ENCODE measurements around the gene NEUROD6. TPM values are rescaled to one million over a fixed set of nuclear protein-coding genes. Genes with fewer than 3 reads are reported as not detected.

NEUROD6 gene
- polyA plus RNA-seq, 1 donor (not counting 4 experiments of a cell fraction or from before 2014, with no cell fraction given) = not detected

- DNase-seq (ENCODE audit: low read depth, low spot score) (no peak), FAIRE-seq (no peak)
- no peaks in the 10 kb centered on the region for H3K36me3 ChIP-seq (ENCODE audit: control insufficient read depth in 2 of 2, extremely low read depth in 1 of 2, insufficient read depth in 2 of 2, low read length in 2 of 2)
- no peaks in the 10 kb centered on the region for H3K9me1 ChIP-seq (ENCODE audit: control insufficient read depth, extremely low read depth, insufficient read depth, low read length)
- no peak for TF ChIP-seq CTCF (optimal IDR thresholded peaks at IDR 0.05 in 1 of 3, IDR thresholded peaks at IDR 0.05 in 1 of 3, conservative IDR thresholded peaks at IDR 0.05 in 1 of 3; ENCODE audit: extremely low read depth in 1 of 3, insufficient read depth in 2 of 3, low read length in 3 of 3)
- TF ChIP-seq EZH2 (IDR thresholded peaks at IDR 0.05; ENCODE audit: low read length) = no peak
- no peaks in the 10 kb centered on the region for H3K9me3 ChIP-seq (ENCODE audit: control insufficient read depth, low read depth, low read length)
- H3K4me3 ChIP-seq (ENCODE audit: control insufficient read depth in 2 of 3, extremely low read depth in 1 of 3, insufficient read depth in 2 of 3, low read depth in 1 of 3, low read length in 3 of 3) = no peak overlapping the region
- H3K27ac ChIP-seq (ENCODE audit: control insufficient read depth, insufficient read depth, low read length) = no peak overlapping the region
- H3K79me2 ChIP-seq (ENCODE audit: control insufficient read depth, insufficient read depth, low read length) = no peaks in the 10 kb centered on the region
- no peak overlapping the region for H2AFZ ChIP-seq (ENCODE audit: control insufficient read depth, low read length)
- H3K27me3 ChIP-seq (ENCODE audit: control insufficient read depth, extremely low read depth, insufficient read depth, low read length) = peaks cover 3% of the 10 kb centered on the region
- H3K4me2 ChIP-seq (ENCODE audit: control insufficient read depth, extremely low read depth, insufficient read depth, low read depth, low read length) = no peak overlapping the region
- dilution Hi-C loops (cut with MboI; ENCODE audit: extremely low pct_ligation_motif_present, low sequenced_read_pairs) = no loop called here
- H4K20me1 ChIP-seq (ENCODE audit: control insufficient read depth, extremely low read depth, insufficient read depth, low read length) = no peaks in the 10 kb centered on the region
- no peak overlapping the region for H3K9ac ChIP-seq (ENCODE audit: control insufficient read depth, extremely low read depth, insufficient read depth, low read length)
- H3K4me1 ChIP-seq (ENCODE audit: control insufficient read depth, extremely low read depth, insufficient read depth, low read length) = no peaks in the 10 kb centered on the region
These were observed 24.8 kb downstream of the NEUROD6 start for GRCh38 chr7:31315758-31316157.

GRCh38 chr7:31314781-31315180 lies 25.7 kb downstream of the NEUROD6 start:
- Histone ChIP-seq H3K4me3 (ENCODE audit: control insufficient read depth in 2 of 3, extremely low read depth in 1 of 3, insufficient read depth in 2 of 3, low read depth in 1 of 3, low read length in 3 of 3) (no peak overlapping the region), H3K27ac (ENCODE audit: control insufficient read depth, insufficient read depth, low read length) (no peak overlapping the region), H4K20me1 (ENCODE audit: control insufficient read depth, extremely low read depth, insufficient read depth, low read length) (no peaks in the 10 kb centered on the region), H3K4me2 (ENCODE audit: control insufficient read depth, extremely low read depth, insufficient read depth, low read depth, low read length) (no peak overlapping the region), H2AFZ (ENCODE audit: control insufficient read depth, low read length) (no peak overlapping the region), H3K79me2 (ENCODE audit: control insufficient read depth, insufficient read depth, low read length) (no peaks in the 10 kb centered on the region), H3K36me3 (ENCODE audit: control insufficient read depth in 2 of 2, extremely low read depth in 1 of 2, insufficient read depth in 2 of 2, low read length in 2 of 2) (no peaks in the 10 kb centered on the region), H3K9me3 (ENCODE audit: control insufficient read depth, low read depth, low read length) (no peaks in the 10 kb centered on the region), H3K9me1 (ENCODE audit: control insufficient read depth, extremely low read depth, insufficient read depth, low read length) (no peaks in the 10 kb centered on the region), H3K9ac (ENCODE audit: control insufficient read depth, extremely low read depth, insufficient read depth, low read length) (no peak overlapping the region), H3K27me3 (ENCODE audit: control insufficient read depth, extremely low read depth, insufficient read depth, low read length) (peaks cover 6% of the 10 kb centered on the region), H3K4me1 (ENCODE audit: control insufficient read depth, extremely low read depth, insufficient read depth, low read length) (no peaks in the 10 kb centered on the region)
- TF ChIP-seq EZH2 (IDR thresholded peaks at IDR 0.05; ENCODE audit: low read length) (no peak), CTCF (optimal IDR thresholded peaks at IDR 0.05 in 1 of 3, IDR thresholded peaks at IDR 0.05 in 1 of 3, conservative IDR thresholded peaks at IDR 0.05 in 1 of 3; ENCODE audit: extremely low read depth in 1 of 3, insufficient read depth in 2 of 3, low read length in 3 of 3) (no peak)
- dilution Hi-C loops (cut with MboI; ENCODE audit: extremely low pct_ligation_motif_present, low sequenced_read_pairs) = no loop called here
- DNase-seq (ENCODE audit: low read depth, low spot score) = no peak
- no peak for FAIRE-seq
